ENCODE data around the gene TLN1. TPM values are rescaled to one million over a fixed set of nuclear protein-coding genes. Genes with fewer than 3 reads are reported as not detected.

Gene TLN1
- total and polyA plus RNA-seq, 2 experiments from 2014 or later, result 21.5 to 120 TPM

- H2AFZ ChIP-seq, result no peak overlapping the region
- H3K79me2 ChIP-seq (replicated peaks; ENCODE audit: insufficient read depth), result peaks cover 54% of the 10 kb centered on the region
- H3K9me2 ChIP-seq (ENCODE audit: insufficient read depth), result no peaks in the 10 kb centered on the region
- H3K27me3 ChIP-seq (ENCODE audit: insufficient read depth), result no peaks in the 10 kb centered on the region
- Mint-ChIP-seq H3K9me3 (no peaks in the 10 kb centered on the region; the same call in 1 of the 3 replicates), H3K36me3 (ENCODE audit: low read depth) (peaks cover 22% of the 10 kb centered on the region), H3K27ac (peak overlapping the region; percentile 14; the same call in 1 of the 2 replicates), H3K4me1 (peaks cover 44% of the 10 kb centered on the region), H3K27me3 (ENCODE audit: insufficient read depth, low read depth, poor library complexity) (peaks cover 6% of the 10 kb centered on the region), H3K4me3 (peak overlapping the region; percentile 94)
- peaks cover 3% of the 10 kb centered on the region; the same call in 1 of the 2 replicates for H4K20me1 ChIP-seq (replicated peaks; ENCODE audit: insufficient read depth)
- TF ChIP-seq EZH2 (IDR thresholded peaks at IDR 0.05; ENCODE audit: low read depth, unreplicated experiment) (no peak), POLR2AphosphoS5 (IDR thresholded peaks at IDR 0.05; ENCODE audit: low read depth) (no peak), ETS1 (IDR thresholded peaks at IDR 0.05) (no peak), EZH2phosphoT487 (IDR thresholded peaks at IDR 0.05; ENCODE audit: unreplicated experiment) (no peak), STAT1 (IDR thresholded peaks at IDR 0.05; ENCODE audit: unreplicated experiment) (no peak), CTCF (conservative IDR thresholded peaks at IDR 0.05; ENCODE audit: low read depth in 2 of 2) (no peak), CREB1 (CRISPR knock-in tag; IDR thresholded peaks at IDR 0.05; ENCODE audit: low read depth) (no peak), ZNF331 (CRISPR knock-in tag; IDR thresholded peaks at IDR 0.05; ENCODE audit: low read depth) (no peak), ZNF462 (CRISPR knock-in tag; IDR thresholded peaks at IDR 0.05) (no peak), NANOG (IDR thresholded peaks at IDR 0.05; ENCODE audit: borderline replicate concordance) (no peak), JUNB (IDR thresholded peaks at IDR 0.05; ENCODE audit: unreplicated experiment) (no peak), ZNF114 (CRISPR knock-in tag; IDR thresholded peaks at IDR 0.05) (no peak)
- TF ChIP-seq, protein P1, sequence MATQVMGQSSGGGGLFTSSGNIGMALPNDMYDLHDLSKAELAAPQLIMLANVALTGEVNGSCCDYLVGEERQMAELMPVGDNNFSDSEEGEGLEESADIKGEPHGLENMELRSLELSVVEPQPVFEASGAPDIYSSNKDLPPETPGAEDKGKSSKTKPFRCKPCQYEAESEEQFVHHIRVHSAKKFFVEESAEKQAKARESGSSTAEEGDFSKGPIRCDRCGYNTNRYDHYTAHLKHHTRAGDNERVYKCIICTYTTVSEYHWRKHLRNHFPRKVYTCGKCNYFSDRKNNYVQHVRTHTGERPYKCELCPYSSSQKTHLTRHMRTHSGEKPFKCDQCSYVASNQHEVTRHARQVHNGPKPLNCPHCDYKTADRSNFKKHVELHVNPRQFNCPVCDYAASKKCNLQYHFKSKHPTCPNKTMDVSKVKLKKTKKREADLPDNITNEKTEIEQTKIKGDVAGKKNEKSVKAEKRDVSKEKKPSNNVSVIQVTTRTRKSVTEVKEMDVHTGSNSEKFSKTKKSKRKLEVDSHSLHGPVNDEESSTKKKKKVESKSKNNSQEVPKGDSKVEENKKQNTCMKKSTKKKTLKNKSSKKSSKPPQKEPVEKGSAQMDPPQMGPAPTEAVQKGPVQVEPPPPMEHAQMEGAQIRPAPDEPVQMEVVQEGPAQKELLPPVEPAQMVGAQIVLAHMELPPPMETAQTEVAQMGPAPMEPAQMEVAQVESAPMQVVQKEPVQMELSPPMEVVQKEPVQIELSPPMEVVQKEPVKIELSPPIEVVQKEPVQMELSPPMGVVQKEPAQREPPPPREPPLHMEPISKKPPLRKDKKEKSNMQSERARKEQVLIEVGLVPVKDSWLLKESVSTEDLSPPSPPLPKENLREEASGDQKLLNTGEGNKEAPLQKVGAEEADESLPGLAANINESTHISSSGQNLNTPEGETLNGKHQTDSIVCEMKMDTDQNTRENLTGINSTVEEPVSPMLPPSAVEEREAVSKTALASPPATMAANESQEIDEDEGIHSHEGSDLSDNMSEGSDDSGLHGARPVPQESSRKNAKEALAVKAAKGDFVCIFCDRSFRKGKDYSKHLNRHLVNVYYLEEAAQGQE (IDR thresholded peaks at IDR 0.05; ENCODE audit: unreplicated experiment), result no peak
- H3K4me2 ChIP-seq, result peak overlapping the region; percentile 89
- ATAC-seq, result no peak
- peak overlapping the region; percentile 98; the same call in 1 of the 2 replicates for H3K4me3 ChIP-seq
- H3K4me1 ChIP-seq (ENCODE audit: insufficient read depth), result peaks cover 18% of the 10 kb centered on the region
- H3K27ac ChIP-seq (ENCODE audit: low read depth), result no peak overlapping the region
- no peak for DNase-seq (ENCODE audit: low spot score)
- H3K36me3 ChIP-seq (ENCODE audit: insufficient read depth), result no peaks in the 10 kb centered on the region
- H3F3A ChIP-seq (replicated peaks; ENCODE audit: low read depth), result peaks cover 18% of the 10 kb centered on the region; the same call in 1 of the 2 replicates
Measured at GRCh38 chr9:35758475-35759050, 26.6 kb upstream of the TLN1 start.
